ENCODE results near the gene CFAP90. TPM values are rescaled to one million over a fixed set of nuclear protein-coding genes. Genes with fewer than 3 reads are reported as not detected.

The CFAP90 gene
- total and polyA plus RNA-seq, 2 donors from 2014 or later, result 3.6 to 7.7 TPM

GRCh38 chr5:7884491-7885267 is 33.7 kb upstream of the CFAP90 start:
- Histone ChIP-seq H3K27ac (ENCODE audit: low read depth in 2 of 2, low read length in 2 of 2) (no peak overlapping the region), H3K4me1 (ENCODE audit: control insufficient read depth in 2 of 3, insufficient read depth in 2 of 3, low read depth in 1 of 3, low read length in 3 of 3) (no peaks in the 10 kb centered on the region), H3K4me3 (ENCODE audit: low read length in 3 of 3) (no peak overlapping the region), H3K9ac (ENCODE audit: low read length in 3 of 3) (no peak overlapping the region), H3K9me3 (ENCODE audit: control insufficient read depth in 2 of 3, insufficient read depth in 1 of 3, low read length in 3 of 3) (peaks cover 0 to 5% (median 0%) of the 10 kb centered on the region in 3 donors), H3K36me3 (ENCODE audit: control insufficient read depth in 2 of 3, insufficient read depth in 3 of 3, low read length in 3 of 3) (peaks cover 17 to 42% (median 35%) of the 10 kb centered on the region in 3 donors), H3K27me3 (ENCODE audit: control insufficient read depth, insufficient read depth, low read length) (no peaks in the 10 kb centered on the region)
- DNase-seq, result no peak
- intact Hi-C loops (cut with DNase I), result no loop called here
- no peak for FAIRE-seq
- no peak for TF ChIP-seq CTCF (IDR thresholded peaks at IDR 0.05; ENCODE audit: borderline replicate concordance, extremely low read depth, insufficient read depth)

- Histone ChIP-seq H3K4me1 (ENCODE audit: control insufficient read depth in 2 of 3, insufficient read depth in 2 of 3, low read depth in 1 of 3, low read length in 3 of 3) (peaks cover 0 to 8% (median 0%) of the 10 kb centered on the region in 3 donors), H3K36me3 (ENCODE audit: control insufficient read depth in 2 of 3, insufficient read depth in 3 of 3, low read length in 3 of 3) (peaks cover 19 to 53% (median 31%) of the 10 kb centered on the region in 3 donors), H3K27ac (ENCODE audit: low read depth in 2 of 2, low read length in 2 of 2) (no peak overlapping the region), H3K27me3 (ENCODE audit: control insufficient read depth, insufficient read depth, low read length) (no peaks in the 10 kb centered on the region), H3K4me3 (ENCODE audit: low read length in 3 of 3) (no peak overlapping the region), H3K9me3 (ENCODE audit: control insufficient read depth in 2 of 3, insufficient read depth in 1 of 3, low read length in 3 of 3) (peaks cover 0 to 7% (median 0%) of the 10 kb centered on the region in 3 donors), H3K9ac (ENCODE audit: low read length in 3 of 3) (no peak overlapping the region)
- TF ChIP-seq CTCF (IDR thresholded peaks at IDR 0.05; ENCODE audit: borderline replicate concordance, extremely low read depth, insufficient read depth), result no peak
- no peak for FAIRE-seq
- intact Hi-C loops (cut with DNase I), result no loop called here
- no peak for DNase-seq
Measured at GRCh38 chr5:7882926-7883325, 32.0 kb upstream of the CFAP90 start.

- Histone ChIP-seq H3K4me1 (ENCODE audit: control insufficient read depth in 2 of 3, insufficient read depth in 2 of 3, low read depth in 1 of 3, low read length in 3 of 3) (peaks cover 0 to 8% (median 0%) of the 10 kb centered on the region in 3 donors), H3K9ac (ENCODE audit: low read length in 3 of 3) (no peak overlapping the region), H3K27ac (ENCODE audit: low read depth in 2 of 2, low read length in 2 of 2) (no peak overlapping the region), H3K4me3 (ENCODE audit: low read length in 3 of 3) (no peak overlapping the region), H3K27me3 (ENCODE audit: control insufficient read depth, insufficient read depth, low read length) (no peaks in the 10 kb centered on the region), H3K9me3 (ENCODE audit: control insufficient read depth in 2 of 3, insufficient read depth in 1 of 3, low read length in 3 of 3) (peaks cover 0 to 7% (median 0%) of the 10 kb centered on the region in 3 donors), H3K36me3 (ENCODE audit: control insufficient read depth in 2 of 3, insufficient read depth in 3 of 3, low read length in 3 of 3) (peaks cover 24 to 58% (median 31%) of the 10 kb centered on the region in 3 donors)
- DNase-seq (no peak), FAIRE-seq (no peak)
- intact Hi-C loops (cut with DNase I), result no loop called here
- TF ChIP-seq CTCF (IDR thresholded peaks at IDR 0.05; ENCODE audit: borderline replicate concordance, extremely low read depth, insufficient read depth), result no peak
Measured at GRCh38 chr5:7881816-7882215, 30.9 kb upstream of the CFAP90 start.
